ENCODE measurements around the gene CCDC3.
"Not testable (repeated sequence)": the region's sequence is repeated elsewhere in the genome, so short reads cannot be mapped to it uniquely, and the experiment has no call there.

Gene CCDC3

GRCh38 chr10:13001041-13001886 lies at the start of gene CCDC3:
CCDC3 (minus strand) TSS chr10:13001713; CDS start chr10:13001570, 143 bp downstream.
- no peak for DNase-seq

GRCh38 chr10:13051126-13051694 lies 49.7 kb upstream of the CCDC3 start:
- no peak for DNase-seq

GRCh38 chr10:13049774-13050420 lies 48.4 kb upstream of the CCDC3 start:
- DNase-seq, result no peak

DNA sequence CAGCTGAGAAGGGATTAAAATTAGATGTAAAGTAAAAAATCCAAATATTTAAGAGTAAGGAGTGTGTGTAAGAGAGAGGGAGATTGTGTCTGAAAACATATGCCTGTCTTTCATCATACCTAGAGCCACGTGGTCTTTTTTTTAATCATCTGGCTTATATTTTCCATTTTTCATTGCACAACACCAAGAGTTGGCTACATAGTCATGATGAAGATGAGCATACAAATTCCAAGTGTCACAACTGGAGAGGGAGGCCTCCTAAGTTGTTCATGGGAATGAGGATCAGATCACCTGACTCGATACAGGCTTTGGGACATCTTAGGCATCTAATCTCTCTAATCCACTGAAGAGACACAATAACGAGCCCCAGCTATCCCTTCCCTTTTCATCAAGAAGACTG lies 47.2 kb upstream of the CCDC3 start:
- DNase-seq, result no peak

DNA sequence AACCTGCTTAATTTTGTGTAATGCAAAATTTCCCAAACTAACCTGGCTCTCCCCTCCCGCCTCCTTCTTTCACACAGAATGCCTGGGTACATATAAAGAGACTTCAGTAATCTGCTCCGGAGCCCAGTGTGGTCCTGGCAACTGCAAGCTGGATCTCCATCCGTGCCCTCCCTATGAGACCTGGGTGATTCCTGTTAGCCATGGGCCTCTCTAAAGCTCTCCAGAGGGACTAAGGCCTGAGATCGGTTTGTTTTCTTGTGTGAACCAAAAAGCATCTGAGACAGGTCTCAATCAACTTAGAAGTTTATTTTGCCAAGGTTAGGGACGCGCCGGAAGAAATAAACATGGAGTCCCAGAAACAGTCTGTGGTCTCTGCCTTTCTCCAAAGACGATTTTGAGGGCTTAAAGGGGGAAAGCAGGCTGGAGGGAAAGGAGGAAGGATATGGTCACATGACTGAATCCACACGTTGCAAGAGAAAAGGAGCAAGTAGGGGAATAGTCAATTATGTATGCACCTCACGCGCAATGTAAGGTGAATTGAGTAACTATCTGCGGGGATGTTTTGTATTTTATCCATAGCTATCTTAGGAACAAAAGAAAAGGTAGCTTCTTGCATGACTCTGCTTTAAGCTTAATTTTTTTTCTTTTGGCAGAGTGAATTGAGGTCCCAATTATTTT lies 46.2 kb upstream of the CCDC3 start:
- no peak for DNase-seq

GRCh38 chr10:13046851-13047528 lies 45.5 kb upstream of the CCDC3 start:
- no peak for DNase-seq

DNA sequence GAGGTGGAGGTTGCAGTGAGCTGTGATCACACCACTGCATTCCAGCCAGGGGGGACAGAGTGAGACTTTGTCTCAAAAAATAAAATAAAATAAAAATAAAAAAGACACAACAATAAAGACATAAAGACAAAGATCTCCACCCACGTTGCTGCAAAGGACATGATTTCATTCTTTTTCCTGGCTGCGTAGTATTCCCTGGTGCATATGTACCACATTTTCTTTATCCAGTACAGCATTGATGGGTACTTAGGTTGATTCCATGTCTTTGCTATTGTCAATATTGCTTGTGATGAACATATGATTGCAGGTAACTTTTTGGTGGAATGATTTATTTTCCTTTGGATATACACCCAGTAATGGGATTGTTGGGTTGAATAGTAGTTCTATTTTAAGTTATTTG lies 42.0 kb upstream of the CCDC3 start:
- DNase-seq, result no peak

DNA sequence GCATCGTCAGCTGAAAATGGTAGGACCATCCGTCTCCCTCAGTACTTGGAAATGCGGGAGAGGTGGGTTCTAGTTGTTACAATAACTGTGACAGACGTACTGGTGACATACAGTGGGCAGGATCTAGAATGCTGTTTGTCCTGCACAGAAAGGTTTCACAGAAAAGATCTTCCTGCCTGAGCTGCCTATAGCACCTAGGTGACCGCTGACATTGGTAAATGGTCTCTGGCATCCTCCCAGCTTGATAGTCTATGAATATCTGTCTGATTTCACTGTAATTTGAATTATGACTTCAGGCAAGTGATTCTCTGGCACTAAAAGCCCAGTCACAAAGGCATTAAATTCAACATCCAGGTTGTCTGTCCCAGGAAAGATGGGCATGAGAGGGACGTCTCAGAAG lies 38.2 kb upstream of the CCDC3 start:
- DNase-seq, result no peak

GRCh38 chr10:13038391-13038790 lies 36.9 kb upstream of the CCDC3 start:
- DNase-seq, result no peak

DNA sequence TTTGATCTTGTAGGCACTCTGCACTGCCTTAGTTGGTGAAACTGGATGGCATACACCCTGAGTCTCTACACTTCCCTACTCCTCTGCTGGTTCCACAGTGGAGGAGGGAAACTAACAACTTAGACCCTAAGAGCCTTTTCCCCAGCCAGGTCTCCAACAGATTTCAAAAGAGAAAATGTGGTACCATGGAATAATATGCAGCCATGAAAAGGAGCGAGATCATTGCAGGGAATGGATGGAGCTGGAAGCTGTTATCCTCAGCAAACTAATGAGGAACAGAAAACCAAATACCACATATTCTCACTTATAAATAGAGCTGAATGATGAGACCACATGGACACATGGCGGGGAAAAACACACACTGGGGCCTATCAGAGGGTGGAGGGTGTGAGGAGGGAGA lies 36.3 kb upstream of the CCDC3 start:
- DNase-seq, result no peak

DNA sequence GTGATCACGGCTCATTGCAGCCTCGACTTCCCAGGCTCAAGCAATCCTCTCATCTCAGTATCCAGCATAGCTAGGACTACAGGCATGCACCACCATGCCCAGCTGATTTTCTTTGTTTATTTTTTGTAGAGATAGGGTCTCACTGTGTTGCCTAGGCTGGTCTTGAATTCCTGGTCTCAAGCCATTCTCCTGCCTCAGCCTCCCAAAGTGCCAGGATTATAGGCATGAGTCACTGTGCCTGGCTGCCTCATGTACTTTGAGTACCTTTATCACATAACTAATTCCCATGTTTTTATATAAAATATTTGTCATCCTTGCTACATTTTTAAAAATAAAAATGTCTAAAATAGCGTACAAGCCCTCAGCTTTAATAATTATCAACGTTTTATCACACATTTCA lies 35.3 kb upstream of the CCDC3 start:
- no peak for DNase-seq

GRCh38 chr10:13035731-13036130 lies 34.2 kb upstream of the CCDC3 start:
- DNase-seq, result not testable (repeated sequence)

- DNase-seq, result no peak
Measured at GRCh38 chr10:13026873-13027272, 25.4 kb upstream of the CCDC3 start.

- DNase-seq, result no peak
Measured at GRCh38 chr10:13023754-13024153, 22.2 kb upstream of the CCDC3 start.

DNA sequence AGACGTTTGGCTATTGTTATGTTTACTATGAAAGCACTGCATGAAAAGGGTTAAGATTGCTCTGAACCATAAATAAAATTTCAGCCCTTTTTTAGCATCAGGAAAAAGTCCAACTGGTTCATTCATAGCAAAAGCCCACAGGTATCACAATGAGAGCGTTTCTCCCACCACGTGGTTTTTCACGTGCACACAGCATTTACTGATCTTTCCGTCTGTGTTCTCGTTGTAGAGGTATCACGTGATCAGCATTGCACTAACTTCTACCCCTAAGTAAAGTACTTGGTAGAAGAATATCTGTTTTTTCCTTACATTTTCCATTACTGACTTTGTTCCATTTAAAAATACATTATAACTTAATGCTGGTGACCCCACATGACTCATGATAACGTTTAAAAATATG lies 17.8 kb upstream of the CCDC3 start:
- DNase-seq, result no peak

GRCh38 chr10:13018171-13018570 lies 16.7 kb upstream of the CCDC3 start:
- DNase-seq, result no peak

DNA sequence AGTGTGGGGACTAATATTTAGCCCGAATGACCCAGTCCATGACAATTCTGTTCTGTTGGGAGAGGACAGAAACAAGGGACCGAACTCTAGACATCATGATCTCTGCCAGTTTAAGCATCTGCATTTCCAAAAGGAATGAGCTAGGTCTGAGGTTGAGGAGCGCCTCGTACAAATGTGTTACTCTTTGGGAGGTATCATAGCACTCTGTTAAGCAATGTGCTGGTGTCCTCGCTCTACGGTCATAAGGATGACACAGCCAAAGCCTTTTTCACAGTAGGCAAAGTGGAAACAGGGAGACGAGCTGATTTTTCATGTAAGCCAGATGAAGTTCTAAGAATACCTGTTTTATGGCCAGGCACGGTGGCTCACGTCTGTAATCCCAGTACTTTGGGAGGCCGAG lies 15.4 kb upstream of the CCDC3 start:
- DNase-seq, result no peak

- no peak for DNase-seq
Measured at GRCh38 chr10:13016426-13016825, 14.9 kb upstream of the CCDC3 start.

DNA sequence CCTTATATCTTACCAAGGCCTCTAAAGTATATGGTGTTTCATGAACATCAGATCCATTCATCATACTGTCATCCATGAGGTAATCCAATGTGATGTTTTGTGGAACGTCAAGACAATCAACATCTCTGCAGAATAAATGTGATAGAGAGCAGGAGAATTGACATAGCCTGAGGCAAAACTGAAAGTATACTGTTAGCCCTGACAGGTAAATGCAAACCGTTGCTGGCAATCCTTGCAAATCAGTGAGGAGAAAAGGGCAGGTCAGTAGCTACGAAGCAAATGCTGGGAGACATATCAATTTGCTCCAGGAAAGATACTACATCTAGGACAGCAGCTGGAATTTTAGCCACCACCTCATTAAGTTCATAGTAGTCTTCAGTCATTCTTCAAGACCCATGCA lies 4.5 kb upstream of the CCDC3 start:
- no peak for DNase-seq

GRCh38 chr10:13003759-13004158 lies 2.2 kb upstream of the CCDC3 start:
- peak in 1 of 2 experiments; percentile 27 for DNase-seq

- no peak for DNase-seq
Measured at GRCh38 chr10:13003004-13003403, 1.5 kb upstream of the CCDC3 start.

- no peak for DNase-seq
Measured at GRCh38 chr10:13001887-13002212, 337 bp upstream of the CCDC3 start.

GRCh38 chr10:13000431-13000830 lies 1.1 kb downstream of the CCDC3 start:
- no peak for DNase-seq
